Testis (tissue), 3 donors: ENCODE data around the gene GUCA1A. TPM values are rescaled to one million over a fixed set of nuclear protein-coding genes. Genes with fewer than 3 reads are reported as not detected.

Experiments
- DNase-seq: peaks from one replicate; pipeline ENCODE4 v3.0.0-alpha.2; 2019
- H3K27ac ChIP-seq, 2 donors: fragments of 200-600 bp; sonication (generic); one replicate each; pipeline ENCODE4 v1.5.1; 2019
- H3K27me3 ChIP-seq: fragments of 200-600 bp; sonication (generic); one replicate; pipeline ENCODE4 v1.5.1; 2019
- H3K36me3 ChIP-seq: fragments of 200-600 bp; sonication (generic); one replicate; pipeline ENCODE4 v1.5.1; 2017; ENCODE audit warnings: low read depth; ENCODE audit errors: missing control alignments
- H3K4me1 ChIP-seq: fragments of 200-600 bp; sonication (generic); one replicate; pipeline ENCODE4 v1.5.1; 2019
- H3K4me3 ChIP-seq, 2 donors: fragments of 200-600 bp; sonication (generic); one replicate each; pipeline ENCODE4 v1.5.1; 2017 to 2019
- H3K9me3 ChIP-seq: fragments of 200-600 bp; sonication (generic); one replicate; pipeline ENCODE4 v1.5.1; 2017
- CTCF ChIP-seq, 3 experiments: fragments of 450-650 bp in 2 of 3; fragments of 200-600 bp in 1 of 3; sonication (generic) in 1 of 3; IDR thresholded peaks; one replicate each; pipeline ENCODE4 v1.5.1; 2016 to 2019; ENCODE audit warnings: antibody characterized with exemption in 3 of 3, mild to moderate bottlenecking in 2 of 3, moderate library complexity in 1 of 3
- POLR2A ChIP-seq: fragments of 450-650 bp; IDR thresholded peaks from one replicate; pipeline ENCODE4 v1.6.1; 2017; ENCODE audit warnings: antibody characterized with exemption, mild to moderate bottlenecking, moderate library complexity
- WGBS, 2 donors: methylation state at CpG; one replicate each; pipeline ENCODE4 v1.1.5; 2018; 5-methylcytosine and 5-hydroxymethylcytosine counted together
- intact Hi-C: fragments of 100-400 bp; cut with DNase I; formaldehyde crosslinking; loops from one replicate; pipeline ENCODE4 v1.15.1; 2023; ENCODE audit warnings: low total_unique reads
- polyA plus RNA-seq: library from polyadenylated mRNA; stranded (reverse); fragments of 350-450 nt; fragmentation: Illumina TruSeq; extraction: RNeasy Lipid Tissue Mini Kit (QIAGEN cat#74804); gene quantifications from one replicate; pipeline ENCODE4 v1.2.3, GENCODE V29; 2014; ENCODE audit warnings: low read depth, low replicate concordance; ENCODE audit not compliant: insufficient read depth
- total RNA-seq, 2 donors: library from RNA; depleted of rRNA; stranded (reverse); fragments of >200 nt; gene quantifications; one replicate each; pipeline ENCODE4 v1.2.3, GENCODE V29; 2016

The GUCA1A gene
- total and polyA plus RNA-seq, 3 donors from 2014 or later: 6.7 to 47.0 (median 44.2) TPM

- Histone ChIP-seq H3K27ac (no peak overlapping the region), H3K36me3 (no peaks in the 10 kb centered on the region), H3K4me1 (no peaks in the 10 kb centered on the region), H3K27me3 (no peaks in the 10 kb centered on the region), H3K4me3 (no peak overlapping the region), H3K9me3 (no peaks in the 10 kb centered on the region)
- no peak for TF ChIP-seq POLR2A
- no peak for TF ChIP-seq CTCF (IDR thresholded peaks at IDR 0.05)
- intact Hi-C loops: no loop called here
- WGBS, 2 donors: 41 to 45% methylated on average over 4 of the region's 4 CpGs
- no peak for DNase-seq
Measured at GRCh38 chr6:42225419-42225818, 52.3 kb downstream of the GUCA1A start.

- no peaks in the 10 kb centered on the region for H3K27me3 ChIP-seq
- 54 to 62% methylated on average over 3 of the region's 3 CpGs for WGBS, 2 donors
- H3K27ac ChIP-seq: no peak overlapping the region
- H3K36me3 ChIP-seq: no peaks in the 10 kb centered on the region
- no peak for DNase-seq
- intact Hi-C loops: no loop called here
- H3K4me1 ChIP-seq: no peaks in the 10 kb centered on the region
- no peak overlapping the region for H3K4me3 ChIP-seq
- TF ChIP-seq POLR2A (no peak), CTCF (IDR thresholded peaks at IDR 0.05) (no peak)
- no peaks in the 10 kb centered on the region for H3K9me3 ChIP-seq
Measured at GRCh38 chr6:42226161-42226611, 53.0 kb downstream of the GUCA1A start.

GRCh38 chr6:42226645-42227143 is 53.5 kb downstream of the GUCA1A start:
- H3K4me1 ChIP-seq: no peaks in the 10 kb centered on the region
- TF ChIP-seq CTCF (IDR thresholded peaks at IDR 0.05) (no peak), POLR2A (no peak)
- H3K27ac ChIP-seq: no peak overlapping the region
- 71 to 75% methylated on average over 6 to 8 of the region's 8 CpGs for WGBS, 2 donors
- no peaks in the 10 kb centered on the region for H3K27me3 ChIP-seq
- intact Hi-C loops: no loop called here
- no peak overlapping the region for H3K4me3 ChIP-seq
- no peak for DNase-seq
- H3K36me3 ChIP-seq: no peaks in the 10 kb centered on the region
- no peaks in the 10 kb centered on the region for H3K9me3 ChIP-seq

GRCh38 chr6:42227173-42227850 is 54.1 kb downstream of the GUCA1A start:
- DNase-seq: no peak
- no peaks in the 10 kb centered on the region for H3K27me3 ChIP-seq
- intact Hi-C loops: no loop called here
- H3K36me3 ChIP-seq: no peaks in the 10 kb centered on the region
- H3K4me3 ChIP-seq: no peak overlapping the region
- H3K9me3 ChIP-seq: no peaks in the 10 kb centered on the region
- WGBS, 2 donors: 80 to 85% methylated on average over 9 of the region's 9 CpGs
- no peaks in the 10 kb centered on the region for H3K4me1 ChIP-seq
- no peak overlapping the region for H3K27ac ChIP-seq
- TF ChIP-seq POLR2A (no peak), CTCF (IDR thresholded peaks at IDR 0.05) (no peak)

- Histone ChIP-seq H3K9me3 (no peaks in the 10 kb centered on the region), H3K4me3 (no peak overlapping the region), H3K27ac (no peak overlapping the region), H3K36me3 (no peaks in the 10 kb centered on the region), H3K4me1 (no peaks in the 10 kb centered on the region), H3K27me3 (no peaks in the 10 kb centered on the region)
- DNase-seq: no peak
- intact Hi-C loops: no loop called here
- no peak for TF ChIP-seq POLR2A
- no peak for TF ChIP-seq CTCF (IDR thresholded peaks at IDR 0.05)
- WGBS, 2 donors: 88 to 94% methylated on average over 14 to 15 of the region's 15 CpGs
Measured at GRCh38 chr6:42228305-42228704, 55.1 kb downstream of the GUCA1A start.
